PC-9 (cell line): ENCODE measurements around the gene SHBG.

ENCODE experiments used
- CTCF ChIP-seq: fragments of 200-600 bp; sonication (generic); conservative IDR thresholded peaks from 2 replicates; pipeline ENCODE4 v1.6.1; 2017; ENCODE audit warnings: mixed run types, antibody characterized with exemption, mild to moderate bottlenecking, moderate library complexity
- EZH2 ChIP-seq: fragments of 200-600 bp; sonication (generic); IDR thresholded peaks from 2 replicates; pipeline ENCODE4 v1.8.0; 2017; ENCODE audit warnings: antibody characterized with exemption, low read depth

GRCh38 chr17:7618608-7619007 is 11.3 kb upstream of the SHBG start:
- TF ChIP-seq CTCF (no peak), EZH2 (no peak)
